ENCODE measurements around the gene CELF5. TPM values are rescaled to one million over a fixed set of nuclear protein-coding genes. Genes with fewer than 3 reads are reported as not detected.

Gene CELF5
- total RNA-seq, 1 donor from 2014 or later: not detected

GRCh38 chr19:3184847-3185460 is 39.5 kb upstream of the CELF5 start:
- H3K27ac ChIP-seq (ENCODE audit: low read depth, low read length): peak overlapping the region; percentile 76
- H3K4me3 ChIP-seq (ENCODE audit: low read length in 3 of 3): peak overlapping the region; percentile 89 to 92 (median 91)
- H3K9me3 ChIP-seq (ENCODE audit: control insufficient read depth in 3 of 3, low read length in 3 of 3): no peaks in the 10 kb centered on the region
- H3K9ac ChIP-seq (ENCODE audit: low read depth in 1 of 3, low read length in 3 of 3): peak overlapping the region in 2 of 3 donors; percentile 47 to 89
- H3K36me3 ChIP-seq (ENCODE audit: control insufficient read depth in 3 of 3, insufficient read depth in 3 of 3, low read length in 3 of 3): peaks cover 0 to 4% (median 3%) of the 10 kb centered on the region in 3 donors
- H3K27me3 ChIP-seq (ENCODE audit: control insufficient read depth in 3 of 3, insufficient read depth in 3 of 3, low read length in 3 of 3): no peaks in the 10 kb centered on the region
- H3K4me1 ChIP-seq (ENCODE audit: control insufficient read depth in 3 of 3, insufficient read depth in 3 of 3, low read length in 3 of 3): peaks cover 21 to 29% (median 24%) of the 10 kb centered on the region in 3 donors

- H3K27ac ChIP-seq (ENCODE audit: low read depth, low read length): peak within 1 kb of the TSS; percentile 76
- peak within 1 kb of the TSS; percentile 89 to 92 (median 91) for H3K4me3 ChIP-seq (ENCODE audit: low read length in 3 of 3)
- peak within 1 kb of the TSS; percentile 81 to 89 (median 85) for H3K9ac ChIP-seq (ENCODE audit: low read depth in 1 of 3, low read length in 3 of 3)
- H3K36me3 ChIP-seq (ENCODE audit: control insufficient read depth in 3 of 3, insufficient read depth in 3 of 3, low read length in 3 of 3): peaks cover 0 to 4% (median 3%) of the 10 kb centered on the region in 3 donors
- no peaks in the 10 kb centered on the region for H3K9me3 ChIP-seq (ENCODE audit: control insufficient read depth in 3 of 3, low read length in 3 of 3)
- no peaks in the 10 kb centered on the region for H3K27me3 ChIP-seq (ENCODE audit: control insufficient read depth in 3 of 3, insufficient read depth in 3 of 3, low read length in 3 of 3)
- peaks cover 21 to 29% (median 24%) of the 10 kb centered on the region in 3 donors for H3K4me1 ChIP-seq (ENCODE audit: control insufficient read depth in 3 of 3, insufficient read depth in 3 of 3, low read length in 3 of 3)
Measured at GRCh38 chr19:3185461-3186159, 38.9 kb upstream of the CELF5 start, which contains the start of gene NCLN. NCLN (plus strand) TSS chr19:3185930; CDS start chr19:3186031, 101 bp downstream.

GRCh38 chr19:3186160-3186688 is 38.2 kb upstream of the CELF5 start:
- peak overlapping the region; percentile 80 to 92 (median 91) for H3K4me3 ChIP-seq (ENCODE audit: low read length in 3 of 3)
- H3K36me3 ChIP-seq (ENCODE audit: control insufficient read depth in 3 of 3, insufficient read depth in 3 of 3, low read length in 3 of 3): peaks cover 0 to 4% (median 3%) of the 10 kb centered on the region in 3 donors
- no peaks in the 10 kb centered on the region for H3K9me3 ChIP-seq (ENCODE audit: control insufficient read depth in 3 of 3, low read length in 3 of 3)
- H3K4me1 ChIP-seq (ENCODE audit: control insufficient read depth in 3 of 3, insufficient read depth in 3 of 3, low read length in 3 of 3): peaks cover 21 to 29% (median 24%) of the 10 kb centered on the region in 3 donors
- H3K27ac ChIP-seq (ENCODE audit: low read depth, low read length): peak overlapping the region; percentile 54
- H3K9ac ChIP-seq (ENCODE audit: low read depth in 1 of 3, low read length in 3 of 3): peak overlapping the region; percentile 81 to 89 (median 85)
- H3K27me3 ChIP-seq (ENCODE audit: control insufficient read depth in 3 of 3, insufficient read depth in 3 of 3, low read length in 3 of 3): no peaks in the 10 kb centered on the region

GRCh38 chr19:3186891-3187661 is 37.4 kb upstream of the CELF5 start:
- Histone ChIP-seq H3K36me3 (ENCODE audit: control insufficient read depth in 3 of 3, insufficient read depth in 3 of 3, low read length in 3 of 3) (peaks cover 0 to 4% (median 3%) of the 10 kb centered on the region in 3 donors), H3K27ac (ENCODE audit: low read depth, low read length) (no peak overlapping the region), H3K27me3 (ENCODE audit: control insufficient read depth in 3 of 3, insufficient read depth in 3 of 3, low read length in 3 of 3) (no peaks in the 10 kb centered on the region), H3K9me3 (ENCODE audit: control insufficient read depth in 3 of 3, low read length in 3 of 3) (no peaks in the 10 kb centered on the region), H3K4me3 (ENCODE audit: low read length in 3 of 3) (peak overlapping the region; percentile 80 to 92 (median 91)), H3K9ac (ENCODE audit: low read depth in 1 of 3, low read length in 3 of 3) (peak overlapping the region; percentile 81 to 89 (median 85)), H3K4me1 (ENCODE audit: control insufficient read depth in 3 of 3, insufficient read depth in 3 of 3, low read length in 3 of 3) (peaks cover 21 to 29% (median 24%) of the 10 kb centered on the region in 3 donors)

- peaks cover 21 to 29% (median 24%) of the 10 kb centered on the region in 3 donors for H3K4me1 ChIP-seq (ENCODE audit: control insufficient read depth in 3 of 3, insufficient read depth in 3 of 3, low read length in 3 of 3)
- peaks cover 0 to 4% (median 3%) of the 10 kb centered on the region in 3 donors for H3K36me3 ChIP-seq (ENCODE audit: control insufficient read depth in 3 of 3, insufficient read depth in 3 of 3, low read length in 3 of 3)
- peak overlapping the region in 2 of 3 donors; percentile 21 to 81 for H3K9ac ChIP-seq (ENCODE audit: low read depth in 1 of 3, low read length in 3 of 3)
- no peak overlapping the region for H3K4me3 ChIP-seq (ENCODE audit: low read length in 3 of 3)
- H3K27me3 ChIP-seq (ENCODE audit: control insufficient read depth in 3 of 3, insufficient read depth in 3 of 3, low read length in 3 of 3): no peaks in the 10 kb centered on the region
- H3K27ac ChIP-seq (ENCODE audit: low read depth, low read length): no peak overlapping the region
- H3K9me3 ChIP-seq (ENCODE audit: control insufficient read depth in 3 of 3, low read length in 3 of 3): no peaks in the 10 kb centered on the region
Measured at GRCh38 chr19:3187662-3188511, 36.6 kb upstream of the CELF5 start.

GRCh38 chr19:3188627-3189596 is 35.5 kb upstream of the CELF5 start:
- no peaks in the 10 kb centered on the region for H3K27me3 ChIP-seq (ENCODE audit: control insufficient read depth in 3 of 3, insufficient read depth in 3 of 3, low read length in 3 of 3)
- no peaks in the 10 kb centered on the region for H3K9me3 ChIP-seq (ENCODE audit: control insufficient read depth in 3 of 3, low read length in 3 of 3)
- no peak overlapping the region for H3K9ac ChIP-seq (ENCODE audit: low read depth in 1 of 3, low read length in 3 of 3)
- H3K27ac ChIP-seq (ENCODE audit: low read depth, low read length): no peak overlapping the region
- peaks cover 0 to 6% (median 3%) of the 10 kb centered on the region in 3 donors for H3K36me3 ChIP-seq (ENCODE audit: control insufficient read depth in 3 of 3, insufficient read depth in 3 of 3, low read length in 3 of 3)
- H3K4me1 ChIP-seq (ENCODE audit: control insufficient read depth in 3 of 3, insufficient read depth in 3 of 3, low read length in 3 of 3): peaks cover 21 to 29% (median 24%) of the 10 kb centered on the region in 3 donors
- H3K4me3 ChIP-seq (ENCODE audit: low read length in 3 of 3): no peak overlapping the region

- peaks cover 17 to 25% (median 21%) of the 10 kb centered on the region in 3 donors for H3K4me1 ChIP-seq (ENCODE audit: control insufficient read depth in 3 of 3, insufficient read depth in 3 of 3, low read length in 3 of 3)
- H3K27me3 ChIP-seq (ENCODE audit: control insufficient read depth in 3 of 3, insufficient read depth in 3 of 3, low read length in 3 of 3): no peaks in the 10 kb centered on the region
- H3K36me3 ChIP-seq (ENCODE audit: control insufficient read depth in 3 of 3, insufficient read depth in 3 of 3, low read length in 3 of 3): peaks cover 0 to 6% (median 3%) of the 10 kb centered on the region in 3 donors
- H3K27ac ChIP-seq (ENCODE audit: low read depth, low read length): no peak overlapping the region
- H3K9ac ChIP-seq (ENCODE audit: low read depth in 1 of 3, low read length in 3 of 3): no peak overlapping the region
- no peaks in the 10 kb centered on the region for H3K9me3 ChIP-seq (ENCODE audit: control insufficient read depth in 3 of 3, low read length in 3 of 3)
- no peak overlapping the region for H3K4me3 ChIP-seq (ENCODE audit: low read length in 3 of 3)
Measured at GRCh38 chr19:3189702-3190469, 34.6 kb upstream of the CELF5 start.

GRCh38 chr19:3190470-3190770 is 34.0 kb upstream of the CELF5 start:
- Histone ChIP-seq H3K27ac (ENCODE audit: low read depth, low read length) (no peak overlapping the region), H3K4me3 (ENCODE audit: low read length in 3 of 3) (no peak overlapping the region), H3K27me3 (ENCODE audit: control insufficient read depth in 3 of 3, insufficient read depth in 3 of 3, low read length in 3 of 3) (no peaks in the 10 kb centered on the region), H3K36me3 (ENCODE audit: control insufficient read depth in 3 of 3, insufficient read depth in 3 of 3, low read length in 3 of 3) (peaks cover 0 to 6% (median 3%) of the 10 kb centered on the region in 3 donors), H3K9me3 (ENCODE audit: control insufficient read depth in 3 of 3, low read length in 3 of 3) (no peaks in the 10 kb centered on the region), H3K4me1 (ENCODE audit: control insufficient read depth in 3 of 3, insufficient read depth in 3 of 3, low read length in 3 of 3) (peaks cover 16 to 25% (median 17%) of the 10 kb centered on the region in 3 donors), H3K9ac (ENCODE audit: low read depth in 1 of 3, low read length in 3 of 3) (no peak overlapping the region)
